GM10266 (cell line): ENCODE data around the gene TLR8.

Experiments used
- DNase-seq: peaks from one replicate; pipeline ENCODE4 v3.0.0; 2012; ENCODE audit errors: extremely low spot score
- CTCF ChIP-seq: IDR thresholded peaks from 2 replicates; pipeline ENCODE4 v1.5.1; 2012; ENCODE audit warnings: mild to moderate bottlenecking, low read depth; ENCODE audit not compliant: control insufficient read depth, insufficient read depth; ENCODE audit errors: missing control alignments

TLR8 gene

GRCh38 chrX:12965131-12965940 lies 58.9 kb downstream of the TLR8 start:
- TF ChIP-seq CTCF = no peak
- no peak for DNase-seq

- TF ChIP-seq CTCF = no peak
- DNase-seq = no peak
Measured at GRCh38 chrX:12966151-12966550, 59.7 kb downstream of the TLR8 start.

- DNase-seq = no peak
- no peak for TF ChIP-seq CTCF
Measured at GRCh38 chrX:12967711-12968465, 61.5 kb downstream of the TLR8 start.

GRCh38 chrX:12970691-12971202 lies 64.3 kb downstream of the TLR8 start:
- DNase-seq = no peak

GRCh38 chrX:12971282-12972003 lies 65.0 kb downstream of the TLR8 start:
- DNase-seq = no peak
- no peak for TF ChIP-seq CTCF

More at GRCh38 chrX:12970691-12971202, 64.3 kb downstream of the TLR8 start:
- TF ChIP-seq CTCF = no peak

GRCh38 chrX:12972243-12972642 lies 65.8 kb downstream of the TLR8 start:
- no peak for TF ChIP-seq CTCF
- no peak for DNase-seq
